Anterior cingulate cortex (tissue), 58 donors: ENCODE measurements around the gene OSBP2.

Source experiments
- DNase-seq, 58 donors: peaks; one replicate each; lab custom pipeline; 2025; lab: John Stamatoyannopoulos, UW

The OSBP2 gene, protein sequence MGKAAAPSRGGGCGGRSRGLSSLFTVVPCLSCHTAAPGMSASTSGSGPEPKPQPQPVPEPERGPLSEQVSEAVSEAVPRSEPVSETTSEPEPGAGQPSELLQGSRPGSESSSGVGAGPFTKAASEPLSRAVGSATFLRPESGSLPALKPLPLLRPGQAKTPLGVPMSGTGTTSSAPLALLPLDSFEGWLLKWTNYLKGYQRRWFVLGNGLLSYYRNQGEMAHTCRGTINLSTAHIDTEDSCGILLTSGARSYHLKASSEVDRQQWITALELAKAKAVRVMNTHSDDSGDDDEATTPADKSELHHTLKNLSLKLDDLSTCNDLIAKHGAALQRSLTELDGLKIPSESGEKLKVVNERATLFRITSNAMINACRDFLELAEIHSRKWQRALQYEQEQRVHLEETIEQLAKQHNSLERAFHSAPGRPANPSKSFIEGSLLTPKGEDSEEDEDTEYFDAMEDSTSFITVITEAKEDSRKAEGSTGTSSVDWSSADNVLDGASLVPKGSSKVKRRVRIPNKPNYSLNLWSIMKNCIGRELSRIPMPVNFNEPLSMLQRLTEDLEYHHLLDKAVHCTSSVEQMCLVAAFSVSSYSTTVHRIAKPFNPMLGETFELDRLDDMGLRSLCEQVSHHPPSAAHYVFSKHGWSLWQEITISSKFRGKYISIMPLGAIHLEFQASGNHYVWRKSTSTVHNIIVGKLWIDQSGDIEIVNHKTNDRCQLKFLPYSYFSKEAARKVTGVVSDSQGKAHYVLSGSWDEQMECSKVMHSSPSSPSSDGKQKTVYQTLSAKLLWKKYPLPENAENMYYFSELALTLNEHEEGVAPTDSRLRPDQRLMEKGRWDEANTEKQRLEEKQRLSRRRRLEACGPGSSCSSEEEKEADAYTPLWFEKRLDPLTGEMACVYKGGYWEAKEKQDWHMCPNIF

GRCh38 chr22:30694640-30695350 is at the start of gene OSBP2:
Gene OSBP2, plus strand, starts transcription at chr22:30694874. Its CDS starts 36 bp downstream, at chr22:30694910.
- peak in 45 of 58 donors; percentile 17 to 71 (median 48) for DNase-seq

- no peak for DNase-seq
Measured at GRCh38 chr22:30646518-30647160, 48.0 kb upstream of the OSBP2 start.

DNA sequence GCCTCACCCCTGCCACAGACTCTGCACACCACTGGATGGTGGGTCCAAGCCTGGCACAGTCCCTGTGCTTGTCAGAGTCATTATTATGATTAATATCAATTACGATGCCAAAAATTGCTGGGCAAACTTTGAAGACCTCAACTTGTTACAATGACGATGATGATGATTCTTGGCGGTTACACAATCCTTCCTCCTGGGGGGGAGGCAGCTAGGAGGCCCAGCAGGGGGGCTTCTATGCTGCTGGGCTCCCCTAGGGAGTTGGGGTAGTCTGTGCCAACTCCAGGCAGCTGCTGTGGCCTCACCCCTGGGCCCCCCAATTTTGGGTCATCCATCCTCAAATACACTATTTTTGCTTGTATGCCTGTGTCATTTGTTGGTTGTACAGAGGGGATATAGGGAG is 47.1 kb upstream of the OSBP2 start:
- no peak for DNase-seq

GRCh38 chr22:30648825-30649224 is 45.8 kb upstream of the OSBP2 start:
- no peak for DNase-seq

GRCh38 chr22:30649430-30650007 is 45.2 kb upstream of the OSBP2 start:
- peak in 3 of 58 donors; percentile 8 to 29 (median 9) for DNase-seq

DNA sequence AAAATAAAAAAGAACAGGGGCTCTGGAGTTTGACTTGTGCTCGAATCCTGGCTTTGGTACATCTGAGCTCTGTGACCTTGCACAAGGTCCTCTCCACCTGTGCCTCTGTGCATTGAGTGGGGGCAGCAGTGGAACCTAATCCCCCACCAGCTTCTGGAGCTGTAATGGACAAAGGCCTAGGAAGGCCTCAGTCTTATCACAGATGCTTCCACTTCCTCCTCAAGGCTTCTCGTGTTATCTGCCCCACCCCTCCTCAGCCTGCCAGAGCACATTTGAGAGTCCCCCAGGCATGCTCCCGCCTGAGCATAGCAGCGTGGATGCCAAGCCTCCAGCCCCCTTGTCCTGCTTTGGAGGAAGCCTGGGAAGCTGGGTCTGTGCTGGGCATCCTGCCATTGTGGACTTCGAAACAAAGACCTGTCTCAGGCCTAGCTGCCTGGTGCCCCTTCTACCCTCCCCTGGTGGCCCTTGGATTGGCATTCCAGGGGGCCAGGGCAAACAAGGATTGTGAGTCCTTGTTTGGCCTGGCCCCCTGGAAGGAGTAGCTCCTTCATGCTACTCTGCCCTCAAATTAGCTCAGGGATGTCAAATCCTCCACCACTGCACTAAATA is 44.1 kb upstream of the OSBP2 start:
- DNase-seq, result peak in 53 of 58 donors; percentile 18 to 85 (median 64)

GRCh38 chr22:30652852-30653251 is 41.8 kb upstream of the OSBP2 start:
- no peak for DNase-seq

- DNase-seq, result no peak
Measured at GRCh38 chr22:30654361-30654760, 40.3 kb upstream of the OSBP2 start.

- DNase-seq, result no peak
Measured at GRCh38 chr22:30655532-30655931, 39.1 kb upstream of the OSBP2 start.

GRCh38 chr22:30662040-30662439 is 32.6 kb upstream of the OSBP2 start:
- peak in 1 of 58 donors; percentile 14 for DNase-seq

DNA sequence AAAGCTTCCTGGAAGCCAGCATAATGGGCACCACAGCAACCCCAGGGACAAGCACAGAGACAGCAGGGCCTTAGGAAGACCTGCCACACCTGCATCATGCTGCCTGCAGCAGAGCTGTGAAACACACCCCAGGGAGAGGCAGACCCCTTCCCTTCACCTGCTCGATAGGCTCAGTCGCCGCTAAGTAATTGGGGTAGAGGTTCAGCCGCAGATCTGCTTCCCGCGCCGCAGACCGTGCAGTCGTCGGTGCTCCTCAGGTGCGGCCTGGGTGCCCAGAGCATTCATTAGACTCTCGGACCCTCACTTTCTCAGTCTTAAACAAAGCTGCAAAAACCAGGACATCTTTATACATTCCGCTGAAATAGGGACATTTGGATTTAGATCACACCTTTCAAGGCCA is 29.9 kb upstream of the OSBP2 start:
- DNase-seq, result no peak

GRCh38 chr22:30665266-30665665 is 29.4 kb upstream of the OSBP2 start:
- DNase-seq, result no peak

DNA sequence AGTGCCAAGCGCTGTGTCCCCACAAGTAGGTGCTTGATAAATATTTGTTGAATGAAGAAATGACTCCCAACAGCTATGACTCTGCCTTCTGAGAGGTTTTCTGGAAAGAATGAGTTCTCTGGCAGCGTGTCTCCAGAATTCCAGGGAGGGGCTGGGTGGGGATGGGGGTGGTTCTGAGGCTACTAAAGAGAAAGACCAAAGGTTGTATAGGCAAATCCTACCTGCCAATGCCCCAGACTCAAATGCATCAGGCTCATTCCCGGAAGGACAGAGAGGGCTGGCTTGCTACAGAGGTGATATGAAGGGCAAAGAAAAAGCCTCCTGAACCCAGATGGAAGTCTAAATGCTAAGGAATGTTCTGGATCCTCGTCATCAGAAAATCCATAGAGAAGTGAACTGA is 28.9 kb upstream of the OSBP2 start:
- DNase-seq, result no peak

DNA sequence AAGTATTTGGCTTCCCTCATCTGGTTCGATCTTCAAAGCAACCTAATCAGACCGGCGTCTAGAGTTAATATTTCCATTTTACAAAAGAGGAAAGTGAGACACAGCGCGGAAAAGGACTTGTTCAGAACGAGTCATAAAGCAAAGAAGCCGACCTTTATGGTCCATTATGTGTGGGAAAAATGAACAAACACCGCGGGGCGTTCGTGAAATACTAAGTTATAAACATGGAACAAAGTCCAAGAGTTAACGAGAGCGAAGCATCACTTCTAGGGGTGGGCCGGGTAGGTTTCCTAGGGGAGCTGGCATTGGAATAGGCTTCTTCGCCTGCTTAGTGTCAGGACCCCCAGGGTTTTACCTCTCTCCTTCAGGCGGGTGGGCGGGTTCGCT is 27.6 kb upstream of the OSBP2 start:
- DNase-seq, result peak in 1 of 58 donors; percentile 26

DNA sequence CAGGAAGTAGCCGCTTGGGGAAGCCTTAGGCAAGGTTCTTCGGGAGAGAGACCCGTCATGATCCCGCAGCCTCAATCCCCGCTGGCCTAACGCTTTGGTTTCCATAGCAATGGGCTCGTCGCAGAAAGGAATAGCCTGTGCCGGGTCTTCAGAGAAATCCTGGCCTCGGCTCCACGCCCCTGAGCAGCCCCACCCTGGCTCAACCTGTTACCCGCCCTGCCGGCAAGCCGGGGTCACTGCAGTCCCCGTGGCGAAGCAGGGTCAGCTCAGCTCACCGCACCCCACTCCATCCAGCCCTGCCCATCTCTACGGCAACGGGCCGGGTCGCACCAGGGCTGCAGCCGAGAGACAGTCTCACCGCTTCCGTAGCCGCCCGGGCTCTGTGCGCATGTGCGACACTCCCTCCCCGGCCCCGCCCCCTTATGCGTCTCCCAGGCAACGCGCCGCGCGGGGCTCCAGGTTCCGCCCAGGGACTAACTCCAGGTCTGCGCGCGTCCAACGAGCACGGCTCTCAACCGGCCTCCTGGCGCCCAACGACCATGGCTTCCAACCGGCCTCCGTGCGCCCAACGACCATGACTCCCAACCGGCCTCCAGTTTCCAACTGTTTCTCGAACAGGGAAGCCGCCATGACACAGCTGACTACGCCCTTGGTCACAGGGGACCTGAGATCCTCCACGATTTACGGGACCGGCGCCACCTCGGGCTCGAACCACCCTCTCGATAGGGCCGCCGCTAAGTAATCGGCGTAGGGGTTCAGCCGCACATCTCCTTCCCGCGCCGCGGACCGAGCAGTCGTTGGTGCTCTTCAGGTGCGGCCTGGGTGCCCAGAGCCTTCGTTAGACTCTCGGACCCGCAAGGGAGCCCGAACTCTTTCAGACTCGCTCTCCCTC is 26.9 kb upstream of the OSBP2 start, which contains the start of gene DUSP18:
TSS of gene DUSP18 (minus strand) at position 382 of the 892 bp plus-strand sequence. CDS start 3,872 bp downstream, outside the sequence.
- peak; percentile 58 to 95 (median 87) for DNase-seq

GRCh38 chr22:30668386-30668710 is 26.3 kb upstream of the OSBP2 start:
- DNase-seq, result peak in 2 of 58 donors; percentile 47 to 52

- DNase-seq, result no peak
Measured at GRCh38 chr22:30671071-30671470, 23.6 kb upstream of the OSBP2 start.

DNA sequence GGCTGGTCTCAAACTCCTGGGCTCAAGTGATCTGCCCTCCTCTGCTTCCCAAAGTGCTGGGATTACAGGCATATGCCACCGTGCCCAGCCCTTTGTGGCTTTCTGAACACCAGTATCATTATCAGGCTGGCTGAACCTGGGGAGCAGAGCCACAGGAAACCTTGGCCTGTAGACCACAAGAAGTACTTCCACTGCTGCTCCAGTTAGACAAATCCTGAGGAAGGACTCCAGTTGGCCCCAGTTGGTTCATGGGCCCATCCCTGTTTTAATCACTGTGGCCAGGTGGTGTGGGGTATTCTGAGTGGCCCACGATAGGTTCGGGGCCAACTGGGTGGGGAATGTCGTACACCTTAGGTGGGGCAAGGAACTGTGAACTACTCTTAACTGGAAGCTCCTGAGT is 21.5 kb upstream of the OSBP2 start:
- no peak for DNase-seq
